HEK293 (cell line): ENCODE results near the gene MFSD2B.

ENCODE experiments used
- CTCF ChIA-PET: fragments of 350-600 bp; formaldehyde crosslinking; extraction: SDS; loops from one replicate; lab custom pipeline; 2021; ENCODE audit warnings: antibody characterized with exemption; lab: Yijun Ruan, JAX
- POLR2A ChIA-PET: fragments of 300-600 bp; formaldehyde crosslinking; extraction: SDS; loops from one replicate; lab custom pipeline; 2020; ENCODE audit warnings: antibody characterized with exemption, inconsistent platforms; lab: Yijun Ruan, JAX
- H3K27ac ChIP-seq: fragments of 200-500 bp; sonication (Bioruptor generic); 2 replicates; pipeline ENCODE4 v1.5.1; 2014; ENCODE audit warnings: low read depth, low read length, control low read depth, inconsistent platforms; ENCODE audit errors: extremely low read depth
- H3K36me3 ChIP-seq, 2 experiments: fragments of 200-500 bp in 1 of 2; sonication (Bioruptor generic) in 1 of 2; 1 replicate in 1 of 2; 2 replicates in 1 of 2; pipeline ENCODE4 v1.5.1; 2014 to 2017; ENCODE audit warnings: inconsistent platforms in 2 of 2, low read length in 2 of 2; ENCODE audit not compliant: control insufficient read depth in 2 of 2, insufficient read depth in 1 of 2
- H3K4me1 ChIP-seq: fragments of 200-500 bp; sonication (Bioruptor generic); 2 replicates; pipeline ENCODE4 v1.5.1; 2014; ENCODE audit warnings: mild to moderate bottlenecking, low read length, inconsistent platforms; ENCODE audit not compliant: control insufficient read depth, insufficient read depth
- H3K4me3 ChIP-seq: 2 replicates; pipeline ENCODE4 v1.5.1; 2011; ENCODE audit warnings: low read depth, mild to moderate bottlenecking, control low read depth, low read length, moderate library complexity
- H3K9me3 ChIP-seq: fragments of 200-500 bp; sonication (Bioruptor generic); 2 replicates; pipeline ENCODE4 v1.5.1; 2014; ENCODE audit warnings: low read depth, low read length, inconsistent platforms; ENCODE audit not compliant: control insufficient read depth, insufficient read depth
- FEZF1 ChIP-seq: fragments of 450-650 bp; formaldehyde crosslinking; IDR thresholded peaks from 2 replicates; pipeline ENCODE4 v1.5.1; 2016; ENCODE audit warnings: missing biosample characterization, missing genetic modification characterization
- GLI2 ChIP-seq: fragments of 450-650 bp; formaldehyde crosslinking; IDR thresholded peaks from 2 replicates; pipeline ENCODE4; 2017; ENCODE audit warnings: missing biosample characterization, missing genetic modification characterization, low read depth, borderline replicate concordance
- GLIS1 ChIP-seq: fragments of 450-650 bp; formaldehyde crosslinking; IDR thresholded peaks from 2 replicates; pipeline ENCODE4 v1.5.1; 2016; ENCODE audit warnings: missing biosample characterization, missing genetic modification characterization
- HOXD13 ChIP-seq: sonication (generic); formaldehyde crosslinking; IDR thresholded peaks from 2 replicates; pipeline ENCODE4 v1.8.0; 2022; ENCODE audit warnings: missing genetic modification reagents, borderline replicate concordance
- MZF1 ChIP-seq: fragments of 450-650 bp; formaldehyde crosslinking; IDR thresholded peaks from 2 replicates; pipeline ENCODE4 v1.5.1; 2017; ENCODE audit warnings: missing biosample characterization, missing genetic modification characterization, borderline replicate concordance
- ZBTB1 ChIP-seq: fragments of 450-650 bp; formaldehyde crosslinking; IDR thresholded peaks from 2 replicates; pipeline ENCODE4 v1.5.1; 2016; ENCODE audit warnings: missing biosample characterization, missing genetic modification characterization
- ZBTB17 ChIP-seq: fragments of 450-650 bp; formaldehyde crosslinking; IDR thresholded peaks from 2 replicates; pipeline ENCODE4 v1.5.1; 2016; ENCODE audit warnings: missing biosample characterization, missing genetic modification characterization
- ZNF10 ChIP-seq: fragments of 450-650 bp; formaldehyde crosslinking; IDR thresholded peaks from 2 replicates; pipeline ENCODE4 v1.5.1; 2017; ENCODE audit warnings: missing biosample characterization, missing genetic modification characterization
- ZNF114 ChIP-seq: fragments of 450-650 bp; formaldehyde crosslinking; IDR thresholded peaks from 2 replicates; pipeline ENCODE4 v1.5.0; 2017; ENCODE audit warnings: missing biosample characterization, missing genetic modification characterization
- ZNF133 ChIP-seq: fragments of 450-650 bp; formaldehyde crosslinking; IDR thresholded peaks from 2 replicates; pipeline ENCODE4 v1.5.1; 2016; ENCODE audit warnings: missing biosample characterization, missing genetic modification characterization
- ZNF184 ChIP-seq: fragments of 450-650 bp; IDR thresholded peaks from 2 replicates; pipeline ENCODE4 v1.5.1; 2018; ENCODE audit warnings: missing biosample characterization, mild to moderate bottlenecking, missing genetic modification characterization
- ZNF221 ChIP-seq: fragments of 450-650 bp; formaldehyde crosslinking; IDR thresholded peaks from 2 replicates; pipeline ENCODE4 v1.5.1; 2017; ENCODE audit warnings: missing biosample characterization, missing genetic modification characterization, borderline replicate concordance
- ZNF24 ChIP-seq: fragments of 450-650 bp; formaldehyde crosslinking; IDR thresholded peaks from 2 replicates; pipeline ENCODE4 v1.5.1; 2016; ENCODE audit warnings: missing biosample characterization, missing genetic modification characterization
- ZNF248 ChIP-seq: fragments of 450-650 bp; formaldehyde crosslinking; IDR thresholded peaks from 2 replicates; pipeline ENCODE4 v1.5.1; 2017; ENCODE audit warnings: missing biosample characterization, missing genetic modification characterization
- ZNF423 ChIP-seq: fragments of 450-650 bp; formaldehyde crosslinking; IDR thresholded peaks from 2 replicates; pipeline ENCODE4 v1.5.1; 2016; ENCODE audit warnings: missing biosample characterization, missing genetic modification characterization
- ZNF426 ChIP-seq: fragments of 450-650 bp; formaldehyde crosslinking; IDR thresholded peaks from 2 replicates; pipeline ENCODE4 v1.5.1; 2017; ENCODE audit warnings: missing biosample characterization, missing genetic modification characterization, mild to moderate bottlenecking, inconsistent platforms, moderate library complexity
- ZNF548 ChIP-seq: fragments of 450-650 bp; formaldehyde crosslinking; IDR thresholded peaks from 2 replicates; pipeline ENCODE4 v1.5.1; 2016; ENCODE audit warnings: missing biosample characterization, missing genetic modification characterization
- ZNF549 ChIP-seq: fragments of 450-650 bp; IDR thresholded peaks from 2 replicates; pipeline ENCODE4 v1.5.1; 2018; ENCODE audit warnings: missing biosample characterization, missing genetic modification characterization, mild to moderate bottlenecking, inconsistent platforms, moderate library complexity
- ZNF624 ChIP-seq: fragments of 450-650 bp; formaldehyde crosslinking; IDR thresholded peaks from 2 replicates; pipeline ENCODE4 v1.5.1; 2017; ENCODE audit warnings: missing biosample characterization, missing genetic modification characterization
- ZNF747 ChIP-seq: fragments of 450-650 bp; formaldehyde crosslinking; IDR thresholded peaks from 2 replicates; pipeline ENCODE4 v1.5.1; 2016; ENCODE audit warnings: missing biosample characterization, missing genetic modification characterization
- TF ChIP-seq, protein P1 (sequence below): fragments of 450-650 bp; IDR thresholded peaks from 2 replicates; pipeline ENCODE4 v1.5.1; 2018; ENCODE audit warnings: missing biosample characterization, missing genetic modification characterization
- TF ChIP-seq, protein P2 (sequence below): fragments of 450-650 bp; formaldehyde crosslinking; IDR thresholded peaks from 2 replicates; pipeline ENCODE4 v1.5.1; 2016; ENCODE audit warnings: missing biosample characterization, missing genetic modification characterization
- TF ChIP-seq, protein P3 (sequence below): fragments of 450-650 bp; formaldehyde crosslinking; optimal IDR thresholded peaks from 2 replicates; pipeline ENCODE3; 2016; ENCODE audit warnings: missing biosample characterization, mild to moderate bottlenecking, missing genetic modification characterization
- TF ChIP-seq, protein P4 (sequence below): fragments of 450-650 bp; formaldehyde crosslinking; IDR thresholded peaks from 2 replicates; pipeline ENCODE4; 2016; ENCODE audit warnings: missing biosample characterization, missing genetic modification characterization

The MFSD2B gene

DNA sequence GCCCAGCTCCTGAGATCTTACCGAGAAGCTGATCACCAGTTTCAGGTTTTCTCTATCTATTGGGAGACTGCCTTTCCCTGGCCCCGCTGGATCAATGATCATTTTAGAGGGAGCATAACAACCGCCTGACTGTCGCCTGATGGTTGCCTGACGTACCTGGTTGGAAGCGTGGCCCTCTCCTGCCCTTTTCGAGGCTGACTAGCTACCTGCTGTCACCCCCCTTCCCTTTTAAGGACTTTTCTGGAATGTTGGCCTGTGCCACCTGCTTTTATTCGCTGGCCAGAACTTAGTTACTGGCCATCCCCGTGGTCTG lies 562 bp upstream of the MFSD2B start:
- TF ChIP-seq ZNF549 (tag by site-specific recombination) = no peak
- TF ChIP-seq ZBTB17 (tag by site-specific recombination) = no peak
- no peak for TF ChIP-seq ZNF133
- TF ChIP-seq ZNF184 (tag by site-specific recombination) = no peak
- no peak for TF ChIP-seq ZNF24 (tag by site-specific recombination)
- TF ChIP-seq, protein P1, sequence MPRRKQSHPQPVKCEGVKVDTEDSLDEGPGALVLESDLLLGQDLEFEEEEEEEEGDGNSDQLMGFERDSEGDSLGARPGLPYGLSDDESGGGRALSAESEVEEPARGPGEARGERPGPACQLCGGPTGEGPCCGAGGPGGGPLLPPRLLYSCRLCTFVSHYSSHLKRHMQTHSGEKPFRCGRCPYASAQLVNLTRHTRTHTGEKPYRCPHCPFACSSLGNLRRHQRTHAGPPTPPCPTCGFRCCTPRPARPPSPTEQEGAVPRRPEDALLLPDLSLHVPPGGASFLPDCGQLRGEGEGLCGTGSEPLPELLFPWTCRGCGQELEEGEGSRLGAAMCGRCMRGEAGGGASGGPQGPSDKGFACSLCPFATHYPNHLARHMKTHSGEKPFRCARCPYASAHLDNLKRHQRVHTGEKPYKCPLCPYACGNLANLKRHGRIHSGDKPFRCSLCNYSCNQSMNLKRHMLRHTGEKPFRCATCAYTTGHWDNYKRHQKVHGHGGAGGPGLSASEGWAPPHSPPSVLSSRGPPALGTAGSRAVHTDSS (tag by site-specific recombination) = no peak
- TF ChIP-seq, protein P2, sequence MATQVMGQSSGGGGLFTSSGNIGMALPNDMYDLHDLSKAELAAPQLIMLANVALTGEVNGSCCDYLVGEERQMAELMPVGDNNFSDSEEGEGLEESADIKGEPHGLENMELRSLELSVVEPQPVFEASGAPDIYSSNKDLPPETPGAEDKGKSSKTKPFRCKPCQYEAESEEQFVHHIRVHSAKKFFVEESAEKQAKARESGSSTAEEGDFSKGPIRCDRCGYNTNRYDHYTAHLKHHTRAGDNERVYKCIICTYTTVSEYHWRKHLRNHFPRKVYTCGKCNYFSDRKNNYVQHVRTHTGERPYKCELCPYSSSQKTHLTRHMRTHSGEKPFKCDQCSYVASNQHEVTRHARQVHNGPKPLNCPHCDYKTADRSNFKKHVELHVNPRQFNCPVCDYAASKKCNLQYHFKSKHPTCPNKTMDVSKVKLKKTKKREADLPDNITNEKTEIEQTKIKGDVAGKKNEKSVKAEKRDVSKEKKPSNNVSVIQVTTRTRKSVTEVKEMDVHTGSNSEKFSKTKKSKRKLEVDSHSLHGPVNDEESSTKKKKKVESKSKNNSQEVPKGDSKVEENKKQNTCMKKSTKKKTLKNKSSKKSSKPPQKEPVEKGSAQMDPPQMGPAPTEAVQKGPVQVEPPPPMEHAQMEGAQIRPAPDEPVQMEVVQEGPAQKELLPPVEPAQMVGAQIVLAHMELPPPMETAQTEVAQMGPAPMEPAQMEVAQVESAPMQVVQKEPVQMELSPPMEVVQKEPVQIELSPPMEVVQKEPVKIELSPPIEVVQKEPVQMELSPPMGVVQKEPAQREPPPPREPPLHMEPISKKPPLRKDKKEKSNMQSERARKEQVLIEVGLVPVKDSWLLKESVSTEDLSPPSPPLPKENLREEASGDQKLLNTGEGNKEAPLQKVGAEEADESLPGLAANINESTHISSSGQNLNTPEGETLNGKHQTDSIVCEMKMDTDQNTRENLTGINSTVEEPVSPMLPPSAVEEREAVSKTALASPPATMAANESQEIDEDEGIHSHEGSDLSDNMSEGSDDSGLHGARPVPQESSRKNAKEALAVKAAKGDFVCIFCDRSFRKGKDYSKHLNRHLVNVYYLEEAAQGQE = no peak
- TF ChIP-seq ZNF548 (tag by site-specific recombination) = no peak
- TF ChIP-seq ZNF747 = no peak
- TF ChIP-seq ZNF624 = no peak
- no peak for TF ChIP-seq ZNF221 (tag by site-specific recombination)
- no peaks in the 10 kb centered on the region; a peak in 1 of 3 replicates for H3K36me3 ChIP-seq
- POLR2A ChIA-PET = no interaction called here
- H3K4me1 ChIP-seq = no peaks in the 10 kb centered on the region
- CTCF ChIA-PET = interaction anchor here (0.6 kb wide), 1 partner anchor 82 kb away, joined by 4 read pairs; no protein-coding TSS in a partner anchor
- H3K9me3 ChIP-seq = no peaks in the 10 kb centered on the region
- no peak overlapping the region for H3K27ac ChIP-seq
- no peak overlapping the region for H3K4me3 ChIP-seq

DNA sequence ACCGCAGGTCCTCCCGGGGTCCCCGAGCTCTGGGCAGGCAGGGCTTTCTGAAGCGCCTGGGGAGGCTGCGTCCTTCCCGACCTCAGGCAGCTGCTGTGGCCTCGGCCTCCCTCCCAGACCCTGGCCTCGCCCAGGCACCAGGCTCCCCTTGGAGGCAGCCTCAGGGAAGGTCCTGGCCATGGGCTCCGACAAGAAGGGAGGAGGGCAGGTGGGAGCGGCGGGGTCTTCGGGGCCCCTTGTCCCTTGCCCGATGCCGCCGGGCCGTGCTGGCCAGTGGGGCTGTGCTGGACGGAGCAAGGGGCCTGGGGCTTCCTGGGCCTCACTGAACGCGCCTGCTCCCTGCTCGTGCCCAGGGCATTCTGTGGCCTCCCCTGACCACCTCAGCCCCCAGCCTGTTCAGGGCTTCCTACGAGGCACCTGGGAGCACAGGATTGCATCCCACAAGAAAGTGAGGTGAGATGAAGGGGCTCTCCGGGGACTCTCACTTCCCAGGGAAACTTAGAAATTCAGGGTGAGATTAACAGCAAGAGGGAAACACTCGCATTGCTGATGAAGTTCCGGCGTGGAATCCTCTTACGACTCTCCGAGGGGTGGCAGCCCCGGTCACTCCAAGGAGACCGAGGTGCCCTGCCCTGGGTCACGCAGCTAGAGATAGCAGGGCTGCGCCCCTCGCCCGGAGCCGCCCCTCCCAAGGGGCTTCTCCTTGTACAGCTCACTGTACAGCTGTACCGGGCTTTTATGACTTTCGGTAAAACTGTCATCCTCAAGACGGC lies 778 bp downstream of the MFSD2B start:
- H3K27ac ChIP-seq = no peak overlapping the region
- H3K9me3 ChIP-seq = no peaks in the 10 kb centered on the region
- CTCF ChIA-PET = no interaction called here
- TF ChIP-seq, protein P3, sequence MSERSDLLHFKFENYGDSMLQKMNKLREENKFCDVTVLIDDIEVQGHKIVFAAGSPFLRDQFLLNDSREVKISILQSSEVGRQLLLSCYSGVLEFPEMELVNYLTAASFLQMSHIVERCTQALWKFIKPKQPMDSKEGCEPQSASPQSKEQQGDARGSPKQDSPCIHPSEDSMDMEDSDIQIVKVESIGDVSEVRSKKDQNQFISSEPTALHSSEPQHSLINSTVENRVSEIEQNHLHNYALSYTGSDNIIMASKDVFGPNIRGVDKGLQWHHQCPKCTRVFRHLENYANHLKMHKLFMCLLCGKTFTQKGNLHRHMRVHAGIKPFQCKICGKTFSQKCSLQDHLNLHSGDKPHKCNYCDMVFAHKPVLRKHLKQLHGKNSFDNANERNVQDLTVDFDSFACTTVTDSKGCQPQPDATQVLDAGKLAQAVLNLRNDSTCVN (tag by site-specific recombination) = no peak
- TF ChIP-seq, protein P4, sequence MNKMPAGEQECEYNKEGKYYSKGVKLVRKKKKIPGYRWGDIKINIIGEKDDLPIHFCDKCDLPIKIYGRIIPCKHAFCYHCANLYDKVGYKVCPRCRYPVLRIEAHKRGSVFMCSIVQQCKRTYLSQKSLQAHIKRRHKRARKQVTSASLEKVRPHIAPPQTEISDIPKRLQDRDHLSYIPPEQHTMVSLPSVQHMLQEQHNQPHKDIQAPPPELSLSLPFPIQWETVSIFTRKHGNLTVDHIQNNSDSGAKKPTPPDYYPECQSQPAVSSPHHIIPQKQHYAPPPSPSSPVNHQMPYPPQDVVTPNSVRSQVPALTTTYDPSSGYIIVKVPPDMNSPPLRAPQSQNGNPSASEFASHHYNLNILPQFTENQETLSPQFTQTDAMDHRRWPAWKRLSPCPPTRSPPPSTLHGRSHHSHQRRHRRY (tag by site-specific recombination) = no peak
- TF ChIP-seq ZNF248 (no peak), ZNF10 (tag by site-specific recombination) (no peak), MZF1 (no peak), ZBTB1 (tag by site-specific recombination) (no peak), ZNF426 (tag by site-specific recombination) (no peak), GLI2 (tag by site-specific recombination) (no peak), FEZF1 (tag by site-specific recombination) (no peak), GLIS1 (tag by site-specific recombination) (no peak), ZNF423 (tag by site-specific recombination) (no peak), ZNF114 (no peak), HOXD13 (no peak)
- TF ChIP-seq, all 188 proteins: peak for 0
- Histone ChIP-seq H3K36me3 (no peaks in the 10 kb centered on the region; a peak in 1 of 3 replicates), H3K4me3 (no peak overlapping the region), H3K4me1 (no peaks in the 10 kb centered on the region)
- POLR2A ChIA-PET = no interaction called here
